K562 (cell line): ENCODE data around the gene MED29. TPM values are rescaled to one million over a fixed set of nuclear protein-coding genes. Genes with fewer than 3 reads are reported as not detected.

ENCODE experiments used
- DPF2 ChIP-seq: fragments of 450-650 bp; IDR thresholded peaks from 2 replicates; pipeline ENCODE4 v1.6.1; 2016
- ELF4 ChIP-seq: fragments of 450-650 bp; formaldehyde crosslinking; IDR thresholded peaks from 2 replicates; pipeline ENCODE4 v1.4.0; 2022; ENCODE audit warnings: missing genetic modification characterization
- FOXP1 ChIP-seq: sonication (generic); formaldehyde crosslinking; IDR thresholded peaks from 2 replicates; pipeline ENCODE4 v1.8.0; 2022; ENCODE audit warnings: mild to moderate bottlenecking, missing genetic modification reagents
- GABPB2 ChIP-seq: fragments of 250-450 bp; sonication (Bioruptor Pico); conservative IDR thresholded peaks from 2 replicates; pipeline ENCODE4 v1.5.1; 2021; ENCODE audit warnings: mild to moderate bottlenecking
- HDAC6 ChIP-seq: IDR thresholded peaks from 2 replicates; pipeline ENCODE4 v1.6.1; 2012; ENCODE audit warnings: low read depth, mild to moderate bottlenecking, control low read depth, inconsistent platforms, low read length, moderate library complexity
- HSF4 ChIP-seq: fragments of 250-450 bp; sonication (Bioruptor Pico); IDR thresholded peaks from 2 replicates; pipeline ENCODE4 v2.1.2; 2022; ENCODE audit warnings: mild to moderate bottlenecking, moderate library complexity, borderline replicate concordance
- PURB ChIP-seq: sonication (generic); formaldehyde crosslinking; IDR thresholded peaks from 2 replicates; pipeline ENCODE4 v1.9.0; 2021; ENCODE audit warnings: low read depth, mild to moderate bottlenecking, missing genetic modification reagents
- SIX5 ChIP-seq, 2 experiments: IDR thresholded peaks; 2 replicates each; pipeline ENCODE4 v1.6.1; 2011; ENCODE audit warnings: low read length in 2 of 2, borderline replicate concordance in 1 of 2, low read depth in 1 of 2, mild to moderate bottlenecking in 1 of 2, moderate library complexity in 1 of 2; ENCODE audit not compliant: insufficient read depth in 1 of 2
- XRCC5 ChIP-seq: fragments of 200-400 bp; formaldehyde crosslinking; IDR thresholded peaks from 2 replicates; pipeline ENCODE4 v1.6.1; 2017; ENCODE audit warnings: low read depth, mild to moderate bottlenecking, low read length
- ZKSCAN3 ChIP-seq: fragments of 250-450 bp; sonication (Bioruptor Pico); IDR thresholded peaks from 2 replicates; pipeline ENCODE4 v1.4.0; 2020
- ZNF175 ChIP-seq: fragments of 200-800 bp; sonication (Bioruptor generic); IDR thresholded peaks from 2 replicates; pipeline ENCODE4 v1.6.1; 2016; ENCODE audit warnings: low read depth, mild to moderate bottlenecking, missing genetic modification characterization, missing compliant biosample characterization
- polyA plus RNA-seq, 8 experiments: library from polyadenylated mRNA; depleted of rRNA in 4 of 8; stranded (reverse) in 5 of 8; unstranded in 3 of 8; fragments of >200 nt; fragmentation: Nextera tagmentation in 2 of 8; fragmentation: Illumina TruSeq in 1 of 8; extraction: Ambion mirVana in 2 of 8; extraction: Trizol in 1 of 8; gene quantifications; 2 replicates each; pipeline versions ENCODE4 v1.2.1 to v1.2.3, GENCODE V29; 2011 to 2014; ENCODE audit warnings: inconsistent platforms in 1 of 8, missing spikeins in 1 of 8
- total RNA-seq, 7 experiments: library from RNA; depleted of rRNA in 6 of 7; stranded (reverse); fragments of >200 nt in 6 of 7; fragmentation: Illumina TruSeq in 2 of 7; extraction: Trizol in 2 of 7; gene quantifications; 2 replicates each; pipeline versions ENCODE4 v1.2.1 to v1.2.3, GENCODE V29; 2011 to 2021; ENCODE audit warnings: low replicate concordance in 1 of 7
- TF ChIP-seq, protein P1 (sequence below): fragments of 250-450 bp; sonication (Bioruptor Pico); IDR thresholded peaks from 2 replicates; pipeline ENCODE4 v1.5.1; 2021; ENCODE audit warnings: mild to moderate bottlenecking
- TF ChIP-seq, protein P2 (sequence below), 2 experiments: IDR thresholded peaks; 2 replicates each; pipeline ENCODE4 v1.6.1; 2012; ENCODE audit warnings: improper control_type of control experiment in 2 of 2, low read depth in 2 of 2, low read length in 2 of 2, borderline replicate concordance in 1 of 2
- TF ChIP-seq, protein P3 (sequence below): fragments of 250-450 bp; sonication (Bioruptor Pico); IDR thresholded peaks from 2 replicates; pipeline ENCODE4 v1.9.0; 2021; ENCODE audit warnings: mild to moderate bottlenecking
- TF ChIP-seq, protein P4 (sequence below): fragments of 450-650 bp; IDR thresholded peaks from 2 replicates; pipeline ENCODE4 v1.6.1; 2017; ENCODE audit warnings: mild to moderate bottlenecking, moderate library complexity
- TF ChIP-seq, protein P5 (sequence below), 2 experiments: IDR thresholded peaks in 1 of 2; conservative IDR thresholded peaks in 1 of 2; 2 replicates each; pipeline ENCODE4 v1.6.1; 2016; ENCODE audit warnings: low read depth in 2 of 2, mild to moderate bottlenecking in 1 of 2, missing compliant biosample characterization in 1 of 2, missing genetic modification characterization in 1 of 2, moderate library complexity in 1 of 2

The MED29 gene
- total and polyA plus RNA-seq, 9 of the 15 experiments (the other 6 are each of a cell fraction or from before 2014, with no cell fraction given): 1.8 to 22.6 (median 12.4) TPM

DNA sequence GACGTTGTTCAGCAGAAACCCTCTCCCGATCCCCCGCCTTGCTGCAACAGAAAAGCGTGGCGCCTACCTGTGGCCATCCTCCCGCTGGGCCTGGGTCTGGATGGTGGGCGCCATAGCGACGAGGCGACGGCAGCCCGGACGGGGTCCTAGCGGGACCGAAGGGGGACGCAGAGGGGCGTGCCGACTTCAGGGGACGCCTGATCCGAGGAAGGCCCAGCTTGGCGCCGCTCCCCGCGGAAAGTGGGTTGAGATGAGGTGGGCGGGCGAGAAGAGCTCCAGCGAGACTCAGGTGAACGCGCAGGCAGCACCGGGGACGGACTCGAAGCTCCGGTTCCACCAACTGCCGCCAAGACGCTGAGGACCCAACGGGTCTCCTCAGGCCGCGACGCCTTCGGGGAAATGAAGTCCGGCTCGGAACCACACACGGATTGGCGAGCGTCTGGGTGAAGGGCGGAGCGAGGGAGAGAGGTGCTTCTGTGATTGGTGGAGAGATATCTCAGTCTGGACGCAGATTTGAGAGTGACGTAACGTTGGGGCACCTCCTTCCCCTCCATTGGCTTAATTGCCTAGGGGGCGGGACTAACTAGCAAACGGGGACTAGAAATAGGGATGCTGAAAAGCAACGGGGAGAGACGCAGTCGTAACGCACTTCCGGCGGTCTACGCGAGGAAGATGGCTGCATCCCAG, at the start of gene MED29, which contains the start of gene PAF1 (continued):
- TF ChIP-seq, protein P1, sequence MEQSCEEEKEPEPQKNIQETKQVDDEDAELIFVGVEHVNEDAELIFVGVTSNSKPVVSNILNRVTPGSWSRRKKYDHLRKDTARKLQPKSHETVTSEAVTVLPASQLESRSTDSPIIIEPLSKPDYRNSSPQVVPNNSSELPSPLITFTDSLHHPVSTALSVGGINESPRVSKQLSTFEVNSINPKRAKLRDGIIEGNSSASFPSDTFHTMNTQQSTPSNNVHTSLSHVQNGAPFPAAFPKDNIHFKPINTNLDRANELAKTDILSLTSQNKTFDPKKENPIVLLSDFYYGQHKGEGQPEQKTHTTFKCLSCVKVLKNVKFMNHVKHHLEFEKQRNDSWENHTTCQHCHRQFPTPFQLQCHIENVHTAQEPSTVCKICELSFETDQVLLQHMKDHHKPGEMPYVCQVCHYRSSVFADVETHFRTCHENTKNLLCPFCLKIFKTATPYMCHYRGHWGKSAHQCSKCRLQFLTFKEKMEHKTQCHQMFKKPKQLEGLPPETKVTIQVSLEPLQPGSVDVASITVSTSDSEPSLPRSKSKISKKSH (CRISPR knock-in tag): no peak
- peak; percentile 44 to 77; a peak in 3 of 4 replicates for TF ChIP-seq SIX5 (IDR thresholded peaks at IDR 0.05; ENCODE audit: borderline replicate concordance in 1 of 2, insufficient read depth in 1 of 2, low read depth in 1 of 2, low read length in 2 of 2)
- TF ChIP-seq, protein P2, sequence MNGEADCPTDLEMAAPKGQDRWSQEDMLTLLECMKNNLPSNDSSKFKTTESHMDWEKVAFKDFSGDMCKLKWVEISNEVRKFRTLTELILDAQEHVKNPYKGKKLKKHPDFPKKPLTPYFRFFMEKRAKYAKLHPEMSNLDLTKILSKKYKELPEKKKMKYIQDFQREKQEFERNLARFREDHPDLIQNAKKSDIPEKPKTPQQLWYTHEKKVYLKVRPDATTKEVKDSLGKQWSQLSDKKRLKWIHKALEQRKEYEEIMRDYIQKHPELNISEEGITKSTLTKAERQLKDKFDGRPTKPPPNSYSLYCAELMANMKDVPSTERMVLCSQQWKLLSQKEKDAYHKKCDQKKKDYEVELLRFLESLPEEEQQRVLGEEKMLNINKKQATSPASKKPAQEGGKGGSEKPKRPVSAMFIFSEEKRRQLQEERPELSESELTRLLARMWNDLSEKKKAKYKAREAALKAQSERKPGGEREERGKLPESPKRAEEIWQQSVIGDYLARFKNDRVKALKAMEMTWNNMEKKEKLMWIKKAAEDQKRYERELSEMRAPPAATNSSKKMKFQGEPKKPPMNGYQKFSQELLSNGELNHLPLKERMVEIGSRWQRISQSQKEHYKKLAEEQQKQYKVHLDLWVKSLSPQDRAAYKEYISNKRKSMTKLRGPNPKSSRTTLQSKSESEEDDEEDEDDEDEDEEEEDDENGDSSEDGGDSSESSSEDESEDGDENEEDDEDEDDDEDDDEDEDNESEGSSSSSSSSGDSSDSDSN (IDR thresholded peaks at IDR 0.05; ENCODE audit: borderline replicate concordance in 1 of 2, low read depth in 2 of 2, low read length in 2 of 2): 0 out of 4 replicates have a peak, but pooled peaks of 1 of the 2 experiments have one; percentile 37
- no peak for TF ChIP-seq GABPB2 (CRISPR knock-in tag)
- TF ChIP-seq ZNF175 (CRISPR knock-in tag): no peak
- TF ChIP-seq HSF4 (CRISPR knock-in tag): no peak
- TF ChIP-seq, protein P3, sequence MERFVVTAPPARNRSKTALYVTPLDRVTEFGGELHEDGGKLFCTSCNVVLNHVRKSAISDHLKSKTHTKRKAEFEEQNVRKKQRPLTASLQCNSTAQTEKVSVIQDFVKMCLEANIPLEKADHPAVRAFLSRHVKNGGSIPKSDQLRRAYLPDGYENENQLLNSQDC (CRISPR knock-in tag): no peak
- TF ChIP-seq, protein P4, sequence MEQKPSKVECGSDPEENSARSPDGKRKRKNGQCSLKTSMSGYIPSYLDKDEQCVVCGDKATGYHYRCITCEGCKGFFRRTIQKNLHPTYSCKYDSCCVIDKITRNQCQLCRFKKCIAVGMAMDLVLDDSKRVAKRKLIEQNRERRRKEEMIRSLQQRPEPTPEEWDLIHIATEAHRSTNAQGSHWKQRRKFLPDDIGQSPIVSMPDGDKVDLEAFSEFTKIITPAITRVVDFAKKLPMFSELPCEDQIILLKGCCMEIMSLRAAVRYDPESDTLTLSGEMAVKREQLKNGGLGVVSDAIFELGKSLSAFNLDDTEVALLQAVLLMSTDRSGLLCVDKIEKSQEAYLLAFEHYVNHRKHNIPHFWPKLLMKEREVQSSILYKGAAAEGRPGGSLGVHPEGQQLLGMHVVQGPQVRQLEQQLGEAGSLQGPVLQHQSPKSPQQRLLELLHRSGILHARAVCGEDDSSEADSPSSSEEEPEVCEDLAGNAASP: no peak
- TF ChIP-seq FOXP1: peak; percentile 36; the same call in 1 of the 2 replicates
- no peak for TF ChIP-seq ZKSCAN3 (CRISPR knock-in tag)
- TF ChIP-seq, protein P5, sequence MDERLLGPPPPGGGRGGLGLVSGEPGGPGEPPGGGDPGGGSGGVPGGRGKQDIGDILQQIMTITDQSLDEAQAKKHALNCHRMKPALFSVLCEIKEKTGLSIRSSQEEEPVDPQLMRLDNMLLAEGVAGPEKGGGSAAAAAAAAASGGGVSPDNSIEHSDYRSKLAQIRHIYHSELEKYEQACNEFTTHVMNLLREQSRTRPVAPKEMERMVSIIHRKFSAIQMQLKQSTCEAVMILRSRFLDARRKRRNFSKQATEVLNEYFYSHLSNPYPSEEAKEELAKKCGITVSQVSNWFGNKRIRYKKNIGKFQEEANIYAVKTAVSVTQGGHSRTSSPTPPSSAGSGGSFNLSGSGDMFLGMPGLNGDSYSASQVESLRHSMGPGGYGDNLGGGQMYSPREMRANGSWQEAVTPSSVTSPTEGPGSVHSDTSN (CRISPR knock-in tag; IDR thresholded peaks at IDR 0.05; ENCODE audit: low read depth): peak; percentile 37; the same call in 1 of the 2 replicates
- TF ChIP-seq, protein P5 (tag; conservative IDR thresholded peaks at IDR 0.05; ENCODE audit: low read depth): peak; percentile 98
- no peak; the same call in 1 of the 2 replicates for TF ChIP-seq XRCC5
- TF ChIP-seq DPF2: no peak; the same call in 1 of the 2 replicates
- no peak for TF ChIP-seq HDAC6
- no peak for TF ChIP-seq PURB (CRISPR knock-in tag)
- TF ChIP-seq ELF4 (CRISPR knock-in tag): no peak; the same call in 1 of the 2 replicates
